HEK293 (cell line): Measurements from ENCODE around the gene OCSTAMP.

Source experiments
- CTCF ChIA-PET: fragments of 350-600 bp; formaldehyde crosslinking; extraction: SDS; loops from one replicate; lab custom pipeline; 2021; ENCODE audit warnings: antibody characterized with exemption; lab: Yijun Ruan, JAX
- POLR2A ChIA-PET: fragments of 300-600 bp; formaldehyde crosslinking; extraction: SDS; loops from one replicate; lab custom pipeline; 2020; ENCODE audit warnings: antibody characterized with exemption, inconsistent platforms; lab: Yijun Ruan, JAX
- H3K27ac ChIP-seq: fragments of 200-500 bp; sonication (Bioruptor generic); 2 replicates; pipeline ENCODE4 v1.5.1; 2014; ENCODE audit warnings: low read depth, low read length, control low read depth, inconsistent platforms; ENCODE audit errors: extremely low read depth
- H3K36me3 ChIP-seq, 2 experiments: fragments of 200-500 bp in 1 of 2; sonication (Bioruptor generic) in 1 of 2; 1 replicate in 1 of 2; 2 replicates in 1 of 2; pipeline ENCODE4 v1.5.1; 2014 to 2017; ENCODE audit warnings: inconsistent platforms in 2 of 2, low read length in 2 of 2; ENCODE audit not compliant: control insufficient read depth in 2 of 2, insufficient read depth in 1 of 2
- H3K4me1 ChIP-seq: fragments of 200-500 bp; sonication (Bioruptor generic); 2 replicates; pipeline ENCODE4 v1.5.1; 2014; ENCODE audit warnings: mild to moderate bottlenecking, low read length, inconsistent platforms; ENCODE audit not compliant: control insufficient read depth, insufficient read depth
- H3K4me3 ChIP-seq: 2 replicates; pipeline ENCODE4 v1.5.1; 2011; ENCODE audit warnings: low read depth, mild to moderate bottlenecking, control low read depth, low read length, moderate library complexity
- H3K9me3 ChIP-seq: fragments of 200-500 bp; sonication (Bioruptor generic); 2 replicates; pipeline ENCODE4 v1.5.1; 2014; ENCODE audit warnings: low read depth, low read length, inconsistent platforms; ENCODE audit not compliant: control insufficient read depth, insufficient read depth
- KLF10 ChIP-seq: fragments of 450-650 bp; IDR thresholded peaks from 2 replicates; pipeline ENCODE4 v1.5.1; 2018; ENCODE audit warnings: missing biosample characterization, mild to moderate bottlenecking, missing genetic modification characterization
- KLF17 ChIP-seq: fragments of 450-650 bp; formaldehyde crosslinking; IDR thresholded peaks from 2 replicates; pipeline ENCODE4 v1.5.1; 2016; ENCODE audit warnings: missing biosample characterization, missing genetic modification characterization
- KLF8 ChIP-seq: fragments of 450-650 bp; formaldehyde crosslinking; IDR thresholded peaks from 2 replicates; pipeline ENCODE4 v1.5.1; 2016; ENCODE audit warnings: missing biosample characterization, missing genetic modification characterization
- MEIS1 ChIP-seq: sonication (generic); formaldehyde crosslinking; IDR thresholded peaks from 2 replicates; pipeline ENCODE4 v1.8.1; 2022; ENCODE audit warnings: missing genetic modification reagents, mild to moderate bottlenecking, borderline replicate concordance
- PRDM4 ChIP-seq: fragments of 450-650 bp; formaldehyde crosslinking; IDR thresholded peaks from 2 replicates; pipeline ENCODE4 v1.5.1; 2017; ENCODE audit warnings: missing biosample characterization, missing genetic modification characterization
- ZBTB21 ChIP-seq: fragments of 450-650 bp; formaldehyde crosslinking; IDR thresholded peaks from 2 replicates; pipeline ENCODE4 v1.5.1; 2017; ENCODE audit warnings: missing biosample characterization, missing genetic modification characterization
- ZNF140 ChIP-seq: fragments of 450-650 bp; formaldehyde crosslinking; IDR thresholded peaks from 2 replicates; pipeline ENCODE4 v1.5.1; 2016; ENCODE audit warnings: missing biosample characterization, missing genetic modification characterization
- ZNF155 ChIP-seq: fragments of 450-650 bp; formaldehyde crosslinking; IDR thresholded peaks from 2 replicates; pipeline ENCODE4 v1.5.1; 2016; ENCODE audit warnings: missing biosample characterization, missing genetic modification characterization
- ZNF16 ChIP-seq: fragments of 450-650 bp; formaldehyde crosslinking; IDR thresholded peaks from 2 replicates; pipeline ENCODE4 v1.5.1; 2016; ENCODE audit warnings: low read depth, missing biosample characterization, missing genetic modification characterization
- ZNF2 ChIP-seq: fragments of 450-650 bp; formaldehyde crosslinking; IDR thresholded peaks from 2 replicates; pipeline ENCODE4 v1.5.1; 2016; ENCODE audit warnings: missing biosample characterization, missing genetic modification characterization
- ZNF248 ChIP-seq: fragments of 450-650 bp; formaldehyde crosslinking; IDR thresholded peaks from 2 replicates; pipeline ENCODE4 v1.5.1; 2017; ENCODE audit warnings: missing biosample characterization, missing genetic modification characterization
- ZNF404 ChIP-seq: fragments of 450-650 bp; formaldehyde crosslinking; IDR thresholded peaks from 2 replicates; pipeline ENCODE4 v1.5.1; 2017; ENCODE audit warnings: missing biosample characterization, missing genetic modification characterization
- ZNF473 ChIP-seq: fragments of 450-650 bp; formaldehyde crosslinking; IDR thresholded peaks from 2 replicates; pipeline ENCODE4 v1.5.1; 2017; ENCODE audit warnings: missing biosample characterization, missing genetic modification characterization
- ZNF501 ChIP-seq: fragments of 450-650 bp; formaldehyde crosslinking; IDR thresholded peaks from 2 replicates; pipeline ENCODE4 v1.5.1; 2016; ENCODE audit warnings: missing biosample characterization, missing genetic modification characterization
- ZNF548 ChIP-seq: fragments of 450-650 bp; formaldehyde crosslinking; IDR thresholded peaks from 2 replicates; pipeline ENCODE4 v1.5.1; 2016; ENCODE audit warnings: missing biosample characterization, missing genetic modification characterization
- ZNF561 ChIP-seq: fragments of 450-650 bp; IDR thresholded peaks from 2 replicates; pipeline ENCODE4 v1.5.1; 2018; ENCODE audit warnings: missing biosample characterization, missing genetic modification characterization, borderline replicate concordance
- ZNF600 ChIP-seq: fragments of 450-650 bp; formaldehyde crosslinking; IDR thresholded peaks from 2 replicates; pipeline ENCODE4 v1.5.1; 2016; ENCODE audit warnings: missing biosample characterization, missing genetic modification characterization
- ZNF660 ChIP-seq: fragments of 450-650 bp; IDR thresholded peaks from 2 replicates; pipeline ENCODE4 v1.5.1; 2018; ENCODE audit warnings: missing biosample characterization, mild to moderate bottlenecking, missing genetic modification characterization
- ZNF701 ChIP-seq: fragments of 450-650 bp; formaldehyde crosslinking; IDR thresholded peaks from 2 replicates; pipeline ENCODE4 v1.5.1; 2016; ENCODE audit warnings: missing biosample characterization, missing genetic modification characterization
- ZNF777 ChIP-seq: fragments of 450-650 bp; formaldehyde crosslinking; IDR thresholded peaks from 2 replicates; pipeline ENCODE4 v1.5.1; 2017; ENCODE audit warnings: missing biosample characterization, missing genetic modification characterization, borderline replicate concordance
- TF ChIP-seq, protein P1 (sequence below): fragments of 450-650 bp; formaldehyde crosslinking; IDR thresholded peaks from 2 replicates; pipeline ENCODE4 v1.5.1; 2016; ENCODE audit warnings: missing biosample characterization, missing genetic modification characterization, low read depth
- TF ChIP-seq, protein P2 (sequence below): fragments of 450-650 bp; formaldehyde crosslinking; IDR thresholded peaks from 2 replicates; pipeline ENCODE4 v1.5.1; 2016; ENCODE audit warnings: missing biosample characterization, missing genetic modification characterization
- TF ChIP-seq, protein P3 (sequence below): fragments of 450-650 bp; formaldehyde crosslinking; conservative IDR thresholded peaks from 2 replicates; pipeline ENCODE4 v1.5.1; 2016; ENCODE audit warnings: low read depth, missing biosample characterization, missing genetic modification characterization
- TF ChIP-seq, protein P4 (sequence below): fragments of 450-650 bp; formaldehyde crosslinking; IDR thresholded peaks from 2 replicates; pipeline ENCODE4; 2016; ENCODE audit warnings: missing biosample characterization, missing genetic modification characterization

Gene OCSTAMP

DNA sequence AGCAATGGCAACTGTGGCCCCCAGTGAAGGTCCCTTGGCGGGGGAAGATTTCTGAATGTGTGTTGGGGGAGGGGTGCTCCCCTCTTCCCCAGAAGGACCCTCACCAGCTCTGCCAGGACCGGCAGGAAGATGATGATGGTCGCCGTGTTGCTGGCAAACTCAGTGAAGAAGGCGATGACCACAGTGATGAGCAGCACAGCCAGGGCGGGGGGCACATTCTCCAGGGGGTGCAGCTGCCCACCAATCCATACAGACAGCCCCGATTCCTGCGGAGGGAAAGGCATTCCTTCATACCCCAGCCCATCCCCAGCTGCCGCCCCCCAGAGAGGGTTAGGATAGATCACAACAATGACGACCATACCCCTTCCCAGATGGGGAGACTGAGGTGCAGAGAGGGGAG, 15.7 kb upstream of the OCSTAMP start:
- ChIA-PET POLR2A (no interaction called here), CTCF (interaction anchor here (0.6 kb wide), 1 partner anchor 555 kb away, joined by 3 read pairs; no protein-coding TSS in a partner anchor)
- Histone ChIP-seq H3K4me1 (peaks cover 2% of the 10 kb centered on the region; the same call in 1 of the 2 replicates), H3K27ac (no peak overlapping the region), H3K9me3 (no peaks in the 10 kb centered on the region), H3K36me3 (no peaks in the 10 kb centered on the region), H3K4me3 (no peak overlapping the region)
- TF ChIP-seq KLF8 (tag by site-specific recombination) (no peak), ZNF248 (tag by site-specific recombination) (no peak), ZNF2 (tag by site-specific recombination) (no peak), ZNF548 (no peak), ZNF701 (no peak), ZNF660 (tag by site-specific recombination) (no peak), KLF17 (tag by site-specific recombination) (no peak), ZNF140 (no peak), ZNF473 (no peak), MEIS1 (CRISPR knock-in tag) (no peak), ZNF777 (tag by site-specific recombination) (no peak), ZNF501 (tag by site-specific recombination) (no peak), ZNF155 (tag by site-specific recombination) (no peak), ZNF600 (tag by site-specific recombination) (no peak)
- TF ChIP-seq, protein P1, sequence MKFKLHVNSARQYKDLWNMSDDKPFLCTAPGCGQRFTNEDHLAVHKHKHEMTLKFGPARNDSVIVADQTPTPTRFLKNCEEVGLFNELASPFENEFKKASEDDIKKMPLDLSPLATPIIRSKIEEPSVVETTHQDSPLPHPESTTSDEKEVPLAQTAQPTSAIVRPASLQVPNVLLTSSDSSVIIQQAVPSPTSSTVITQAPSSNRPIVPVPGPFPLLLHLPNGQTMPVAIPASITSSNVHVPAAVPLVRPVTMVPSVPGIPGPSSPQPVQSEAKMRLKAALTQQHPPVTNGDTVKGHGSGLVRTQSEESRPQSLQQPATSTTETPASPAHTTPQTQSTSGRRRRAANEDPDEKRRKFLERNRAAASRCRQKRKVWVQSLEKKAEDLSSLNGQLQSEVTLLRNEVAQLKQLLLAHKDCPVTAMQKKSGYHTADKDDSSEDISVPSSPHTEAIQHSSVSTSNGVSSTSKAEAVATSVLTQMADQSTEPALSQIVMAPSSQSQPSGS (tag by site-specific recombination), result no peak
- TF ChIP-seq, protein P2, sequence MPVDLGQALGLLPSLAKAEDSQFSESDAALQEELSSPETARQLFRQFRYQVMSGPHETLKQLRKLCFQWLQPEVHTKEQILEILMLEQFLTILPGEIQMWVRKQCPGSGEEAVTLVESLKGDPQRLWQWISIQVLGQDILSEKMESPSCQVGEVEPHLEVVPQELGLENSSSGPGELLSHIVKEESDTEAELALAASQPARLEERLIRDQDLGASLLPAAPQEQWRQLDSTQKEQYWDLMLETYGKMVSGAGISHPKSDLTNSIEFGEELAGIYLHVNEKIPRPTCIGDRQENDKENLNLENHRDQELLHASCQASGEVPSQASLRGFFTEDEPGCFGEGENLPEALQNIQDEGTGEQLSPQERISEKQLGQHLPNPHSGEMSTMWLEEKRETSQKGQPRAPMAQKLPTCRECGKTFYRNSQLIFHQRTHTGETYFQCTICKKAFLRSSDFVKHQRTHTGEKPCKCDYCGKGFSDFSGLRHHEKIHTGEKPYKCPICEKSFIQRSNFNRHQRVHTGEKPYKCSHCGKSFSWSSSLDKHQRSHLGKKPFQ (tag by site-specific recombination), result no peak

- Histone ChIP-seq H3K4me1 (peaks cover 2% of the 10 kb centered on the region; the same call in 1 of the 2 replicates), H3K27ac (no peak overlapping the region), H3K9me3 (no peaks in the 10 kb centered on the region), H3K4me3 (no peak overlapping the region), H3K36me3 (no peaks in the 10 kb centered on the region)
- POLR2A ChIA-PET, result no interaction called here
- no peak for TF ChIP-seq PRDM4
- no peak for TF ChIP-seq ZNF404 (tag by site-specific recombination)
- TF ChIP-seq ZBTB21 (tag by site-specific recombination), result no peak
- no peak for TF ChIP-seq ZNF16 (tag by site-specific recombination)
- TF ChIP-seq KLF10, result no peak
- TF ChIP-seq, protein P3, sequence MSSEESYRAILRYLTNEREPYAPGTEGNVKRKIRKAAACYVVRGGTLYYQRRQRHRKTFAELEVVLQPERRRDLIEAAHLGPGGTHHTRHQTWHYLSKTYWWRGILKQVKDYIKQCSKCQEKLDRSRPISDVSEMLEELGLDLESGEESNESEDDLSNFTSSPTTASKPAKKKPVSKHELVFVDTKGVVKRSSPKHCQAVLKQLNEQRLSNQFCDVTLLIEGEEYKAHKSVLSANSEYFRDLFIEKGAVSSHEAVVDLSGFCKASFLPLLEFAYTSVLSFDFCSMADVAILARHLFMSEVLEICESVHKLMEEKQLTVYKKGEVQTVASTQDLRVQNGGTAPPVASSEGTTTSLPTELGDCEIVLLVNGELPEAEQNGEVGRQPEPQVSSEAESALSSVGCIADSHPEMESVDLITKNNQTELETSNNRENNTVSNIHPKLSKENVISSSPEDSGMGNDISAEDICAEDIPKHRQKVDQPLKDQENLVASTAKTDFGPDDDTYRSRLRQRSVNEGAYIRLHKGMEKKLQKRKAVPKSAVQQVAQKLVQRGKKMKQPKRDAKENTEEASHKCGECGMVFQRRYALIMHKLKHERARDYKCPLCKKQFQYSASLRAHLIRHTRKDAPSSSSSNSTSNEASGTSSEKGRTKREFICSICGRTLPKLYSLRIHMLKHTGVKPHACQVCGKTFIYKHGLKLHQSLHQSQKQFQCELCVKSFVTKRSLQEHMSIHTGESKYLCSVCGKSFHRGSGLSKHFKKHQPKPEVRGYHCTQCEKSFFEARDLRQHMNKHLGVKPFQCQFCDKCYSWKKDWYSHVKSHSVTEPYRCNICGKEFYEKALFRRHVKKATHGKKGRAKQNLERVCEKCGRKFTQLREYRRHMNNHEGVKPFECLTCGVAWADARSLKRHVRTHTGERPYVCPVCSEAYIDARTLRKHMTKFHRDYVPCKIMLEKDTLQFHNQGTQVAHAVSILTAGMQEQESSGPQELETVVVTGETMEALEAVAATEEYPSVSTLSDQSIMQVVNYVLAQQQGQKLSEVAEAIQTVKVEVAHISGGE (tag by site-specific recombination), result no peak
- TF ChIP-seq ZNF777 (tag by site-specific recombination), result no peak
- TF ChIP-seq, protein P4, sequence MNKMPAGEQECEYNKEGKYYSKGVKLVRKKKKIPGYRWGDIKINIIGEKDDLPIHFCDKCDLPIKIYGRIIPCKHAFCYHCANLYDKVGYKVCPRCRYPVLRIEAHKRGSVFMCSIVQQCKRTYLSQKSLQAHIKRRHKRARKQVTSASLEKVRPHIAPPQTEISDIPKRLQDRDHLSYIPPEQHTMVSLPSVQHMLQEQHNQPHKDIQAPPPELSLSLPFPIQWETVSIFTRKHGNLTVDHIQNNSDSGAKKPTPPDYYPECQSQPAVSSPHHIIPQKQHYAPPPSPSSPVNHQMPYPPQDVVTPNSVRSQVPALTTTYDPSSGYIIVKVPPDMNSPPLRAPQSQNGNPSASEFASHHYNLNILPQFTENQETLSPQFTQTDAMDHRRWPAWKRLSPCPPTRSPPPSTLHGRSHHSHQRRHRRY (tag by site-specific recombination), result no peak
- TF ChIP-seq ZNF561 (tag by site-specific recombination), result no peak
- CTCF ChIA-PET, result interaction anchor here (0.6 to 0.7 kb wide), 3 partner anchors 99 to 292 kb away, joined by 3 to 4 read pairs (median 4); no protein-coding TSS in a partner anchor
These were observed 13.9 kb upstream of the OCSTAMP start for GRCh38 chr20:46564241-46564957.
